ENCODE data around the gene ANKS3.
A peak's percentile ranks its signal among the peaks of the same experiment; 100 is the strongest.

Gene ANKS3

GRCh38 chr16:4694642-4695451, 39.2 kb downstream of the ANKS3 start:
- DNase-seq = no peak

DNA sequence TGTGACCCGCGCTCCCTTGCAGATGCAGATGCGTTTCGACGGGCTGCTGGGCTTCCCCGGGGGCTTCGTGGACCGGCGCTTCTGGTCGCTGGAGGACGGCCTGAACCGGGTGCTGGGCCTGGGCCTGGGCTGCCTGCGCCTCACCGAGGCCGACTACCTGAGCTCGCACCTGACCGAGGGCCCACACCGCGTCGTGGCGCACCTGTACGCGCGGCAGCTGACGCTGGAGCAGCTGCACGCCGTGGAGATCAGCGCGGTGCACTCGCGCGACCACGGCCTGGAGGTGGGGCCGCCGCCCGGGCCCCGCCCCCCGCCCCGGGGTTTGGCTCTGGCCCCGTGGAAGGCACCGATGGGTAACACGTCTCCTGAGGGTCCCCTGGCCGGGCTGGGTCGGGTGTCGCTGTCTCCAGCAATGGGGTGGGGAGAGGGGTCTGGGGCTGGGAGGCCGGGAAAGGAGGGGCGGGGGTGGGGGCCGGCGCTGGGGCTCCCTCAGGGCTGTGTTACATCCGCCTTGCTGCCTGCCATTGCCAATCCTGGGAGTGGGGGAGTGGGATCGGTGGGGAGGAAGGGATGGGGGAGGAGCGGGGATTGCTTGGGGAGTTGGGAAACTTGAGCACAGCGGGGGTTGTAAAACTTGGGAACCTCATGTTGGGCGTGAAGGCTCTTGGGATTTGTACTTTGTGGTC, 40.0 kb downstream of the ANKS3 start:
- DNase-seq = peak in 1 of 4 experiments; percentile 36

- peak; percentile 95 to 98 (median 98) for DNase-seq
These were observed 40.6 kb downstream of the ANKS3 start, which contains the start of gene NUDT16L1 for GRCh38 chr16:4693296-4693955. TSS of gene NUDT16L1 (plus strand) at chr16:4693562. CDS start at chr16:4693727, 165 bp downstream.

DNA sequence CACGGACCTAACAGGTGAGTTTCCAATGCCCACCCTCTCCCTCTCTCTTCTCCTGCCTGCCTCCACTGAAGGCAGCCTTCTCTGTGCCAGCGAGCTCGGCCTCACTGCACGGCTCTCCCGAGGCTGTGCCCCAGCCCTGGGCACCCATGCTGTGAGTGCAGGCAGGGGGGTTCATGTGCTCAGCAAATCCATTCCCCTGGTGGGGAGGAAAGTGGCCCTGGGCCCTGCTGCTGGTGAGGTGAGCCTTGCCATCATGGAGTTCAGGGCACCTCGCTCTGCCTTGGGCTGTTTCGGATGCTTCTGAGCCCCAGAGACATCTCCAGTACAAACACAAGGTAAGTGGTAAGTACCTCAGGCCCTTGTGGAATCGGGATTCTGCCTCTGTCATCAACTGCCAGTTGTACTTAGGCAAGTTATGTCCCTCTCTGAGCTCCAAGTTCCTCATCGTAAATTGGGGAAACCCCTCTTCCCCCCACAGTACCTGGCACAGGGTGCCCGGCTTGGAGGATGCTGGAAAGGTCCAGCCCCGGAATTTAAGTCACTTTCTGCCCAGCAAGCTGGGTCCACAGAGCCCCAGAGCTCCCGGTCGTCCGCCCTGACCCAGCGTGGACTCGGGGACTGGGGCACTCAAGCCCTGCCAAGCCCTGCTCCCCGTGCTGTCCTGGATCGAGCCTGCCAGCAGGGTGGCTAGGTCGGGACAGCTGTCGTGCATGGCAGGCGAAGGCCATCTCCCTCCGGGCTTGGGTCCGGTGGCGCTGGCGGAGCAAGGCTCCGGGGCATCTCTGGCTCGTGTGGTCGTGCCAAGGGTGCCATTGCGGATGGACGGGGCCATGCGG, 41.4 kb downstream of the ANKS3 start:
- no peak for DNase-seq

DNA sequence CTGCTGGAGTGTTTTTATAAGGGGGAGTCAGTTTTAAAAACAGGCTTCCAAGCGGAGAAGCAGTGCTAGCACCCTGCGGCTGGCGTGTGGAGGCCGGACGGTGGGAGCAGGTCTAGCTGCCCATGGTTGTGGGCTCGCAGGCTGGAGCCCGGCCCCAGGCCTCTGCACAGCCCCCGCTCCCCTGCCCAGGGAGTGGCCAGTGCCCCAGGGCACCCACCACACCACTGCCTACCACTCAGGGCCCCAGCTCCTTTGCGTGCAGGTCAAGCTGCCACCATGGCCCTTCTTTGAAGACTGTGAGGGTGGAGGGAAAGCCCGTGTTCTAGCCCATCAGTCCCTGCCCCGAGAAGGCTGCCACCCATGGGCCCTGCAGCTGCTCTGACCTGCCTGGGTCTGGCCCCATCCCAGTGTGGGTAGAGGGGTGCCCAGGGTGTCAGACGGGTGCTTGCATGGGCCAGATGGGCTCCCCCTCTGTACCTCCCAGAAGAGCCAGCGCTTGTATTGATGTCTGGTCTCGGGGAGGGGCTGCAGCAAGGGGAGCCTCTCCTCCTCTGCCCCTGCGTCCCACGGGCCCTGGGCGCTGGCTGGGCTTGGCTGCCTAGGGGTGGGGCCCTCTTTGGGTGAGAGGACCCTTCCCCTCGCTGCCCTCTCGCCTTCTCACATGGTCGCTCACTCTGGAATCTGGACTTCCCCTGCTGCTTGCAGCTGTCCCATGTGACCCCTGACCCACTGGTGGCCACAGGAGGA, 42.2 kb downstream of the ANKS3 start:
- no peak for DNase-seq

- no peak for DNase-seq
These were observed 43.0 kb downstream of the ANKS3 start for GRCh38 chr16:4690946-4691665.

- no peak for DNase-seq
These were observed 44.0 kb downstream of the ANKS3 start for GRCh38 chr16:4689864-4690704.

GRCh38 chr16:4689091-4689671, 44.9 kb downstream of the ANKS3 start:
- DNase-seq = no peak

- DNase-seq = no peak
These were observed 45.4 kb downstream of the ANKS3 start for GRCh38 chr16:4688674-4689045.

DNA sequence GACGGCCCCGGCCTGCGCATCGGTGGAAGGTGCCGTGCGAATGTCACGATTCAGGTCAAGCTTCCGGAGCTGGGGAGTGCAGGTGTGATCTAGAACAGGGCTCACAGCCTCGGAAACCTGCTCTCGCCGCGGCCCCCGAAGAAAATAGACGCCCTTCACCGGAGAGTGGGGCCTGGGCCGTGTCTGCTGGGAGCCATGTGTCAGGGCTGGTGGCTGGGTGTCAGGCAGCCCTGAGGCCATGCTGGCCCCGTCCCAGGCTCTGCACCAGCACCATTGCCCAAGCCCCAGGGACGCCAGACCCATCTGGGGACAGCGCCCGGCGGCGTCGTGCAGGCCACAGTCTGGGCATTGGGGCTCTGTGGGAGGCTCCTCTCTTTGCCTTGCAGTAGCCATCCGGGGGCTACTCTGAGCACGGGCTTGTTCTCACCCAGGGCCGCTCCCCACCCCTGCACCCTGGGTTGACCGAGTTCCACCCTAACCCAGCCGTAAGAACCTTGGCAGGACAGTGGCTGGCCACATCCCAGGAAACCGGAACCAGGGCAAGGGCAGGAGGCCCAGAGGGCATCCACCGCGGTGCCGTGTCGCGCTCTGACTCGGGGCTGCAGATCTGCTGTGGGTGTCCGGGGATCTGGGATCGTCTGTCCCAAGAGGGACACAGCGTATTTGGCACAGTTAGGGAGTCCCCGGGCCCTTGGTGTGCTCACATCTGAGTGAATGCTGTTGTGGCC, 46.0 kb downstream of the ANKS3 start:
- no peak for DNase-seq

DNA sequence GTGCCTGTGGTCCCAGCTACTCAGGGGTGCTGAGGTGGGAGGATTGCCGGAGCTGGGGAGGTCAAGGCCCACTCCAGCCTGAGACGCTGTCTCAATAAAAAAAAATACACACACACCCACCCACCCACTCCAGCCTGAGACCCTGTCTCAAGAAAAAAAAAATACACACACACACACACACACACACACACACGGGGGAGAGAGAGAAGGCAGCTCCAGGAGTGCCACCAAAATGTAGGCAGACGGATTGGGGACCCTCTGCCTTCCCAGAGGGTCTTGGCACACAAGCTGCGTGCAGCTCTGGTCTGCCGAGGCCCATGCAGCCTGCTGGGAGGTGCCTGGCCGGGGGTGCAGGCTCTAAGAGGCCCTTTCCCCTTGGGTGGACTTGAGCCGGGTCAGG, 46.7 kb downstream of the ANKS3 start:
- no peak for DNase-seq

DNA sequence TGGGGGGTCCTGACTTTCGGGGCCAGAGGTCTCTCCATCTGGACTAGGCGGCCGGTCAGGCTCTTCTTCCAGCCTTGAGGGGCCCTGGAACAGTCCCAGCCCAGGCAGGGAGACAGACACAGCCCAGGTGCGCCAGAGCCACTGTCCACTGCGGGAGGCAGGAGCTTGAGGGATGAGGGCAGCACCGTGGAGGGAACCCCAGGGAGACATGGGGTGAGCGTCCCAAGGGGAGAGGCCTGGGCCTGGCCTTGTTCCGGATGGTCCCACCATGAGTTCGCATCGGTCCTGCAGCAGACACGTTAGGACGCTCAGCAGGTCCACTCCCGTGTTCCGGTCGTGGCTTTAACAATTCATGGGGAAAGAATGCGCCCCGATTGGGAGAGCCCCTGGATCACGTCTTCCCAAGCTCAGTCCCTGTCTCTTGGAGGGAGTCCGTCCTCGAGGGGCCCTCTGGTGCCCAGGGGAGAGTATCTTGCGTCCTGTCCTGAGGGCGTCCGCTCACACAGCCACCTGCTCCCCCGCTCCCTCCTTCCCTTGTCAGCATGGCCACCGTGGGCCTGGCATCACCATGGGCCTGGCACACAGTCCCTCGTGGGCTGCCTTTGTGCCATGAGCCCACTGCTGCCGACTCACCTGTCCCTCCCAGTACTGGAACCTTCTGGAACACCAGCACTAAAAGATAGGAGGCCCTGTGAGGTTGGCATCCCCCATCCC, 47.4 kb downstream of the ANKS3 start:
- no peak for DNase-seq

DNA sequence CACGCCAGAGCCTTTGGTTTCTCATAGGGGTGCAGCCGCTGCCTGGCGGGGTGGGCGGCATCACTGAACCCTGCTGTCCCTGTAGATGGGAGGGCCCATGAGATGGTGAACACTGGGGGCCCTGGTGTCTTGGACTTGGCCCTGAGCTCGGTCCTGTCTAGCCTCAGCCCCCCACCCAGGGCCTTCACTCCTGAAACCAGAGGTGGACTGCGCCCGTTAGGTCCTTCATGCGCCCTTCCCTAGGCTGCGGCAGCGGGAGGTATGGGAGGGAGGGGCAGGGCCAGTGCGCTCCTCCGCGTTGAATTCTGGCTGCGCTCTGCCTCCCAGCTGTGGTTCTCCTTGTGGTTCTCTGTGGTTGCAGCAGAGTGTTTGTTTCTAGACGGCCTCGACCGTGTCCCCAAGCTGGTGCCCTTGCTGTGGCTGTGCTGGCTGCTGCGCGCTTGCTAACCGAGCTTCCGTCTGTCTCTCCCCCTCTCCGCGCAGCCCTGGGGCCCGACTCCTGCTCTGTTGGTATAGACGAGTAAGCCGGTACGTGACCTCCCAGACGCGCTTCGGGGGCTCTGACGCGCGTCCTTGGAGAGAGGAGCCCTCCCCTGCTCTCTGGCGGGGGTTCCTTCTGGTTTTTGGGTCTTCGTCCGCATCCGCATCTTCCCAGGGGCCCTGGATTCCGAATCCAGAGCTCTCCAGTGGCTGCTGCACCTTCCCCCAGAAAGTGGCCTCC, 48.1 kb downstream of the ANKS3 start:
- no peak for DNase-seq

DNA sequence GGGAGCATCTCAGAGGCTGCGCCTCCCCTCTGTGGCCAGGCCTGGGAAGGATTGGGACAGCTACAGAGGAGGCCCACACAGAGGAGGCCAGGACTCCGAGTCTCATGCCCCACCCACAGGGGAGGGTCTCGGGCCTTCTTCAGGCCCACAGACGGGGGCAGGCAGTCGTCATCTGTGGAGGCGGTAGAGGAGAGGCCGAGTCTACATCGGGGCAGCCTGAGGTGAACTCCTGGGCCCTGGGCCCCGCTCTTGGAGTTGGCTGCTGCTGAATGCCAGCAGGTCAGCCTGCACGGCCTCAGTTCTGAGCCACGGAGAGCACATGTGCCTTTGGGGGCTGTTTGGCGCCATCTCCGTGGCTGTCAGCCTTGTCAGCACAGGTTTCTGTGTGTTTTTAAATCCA, 48.8 kb downstream of the ANKS3 start:
- no peak for DNase-seq

GRCh38 chr16:4684763-4685162, 49.3 kb downstream of the ANKS3 start:
- no peak for DNase-seq

DNA sequence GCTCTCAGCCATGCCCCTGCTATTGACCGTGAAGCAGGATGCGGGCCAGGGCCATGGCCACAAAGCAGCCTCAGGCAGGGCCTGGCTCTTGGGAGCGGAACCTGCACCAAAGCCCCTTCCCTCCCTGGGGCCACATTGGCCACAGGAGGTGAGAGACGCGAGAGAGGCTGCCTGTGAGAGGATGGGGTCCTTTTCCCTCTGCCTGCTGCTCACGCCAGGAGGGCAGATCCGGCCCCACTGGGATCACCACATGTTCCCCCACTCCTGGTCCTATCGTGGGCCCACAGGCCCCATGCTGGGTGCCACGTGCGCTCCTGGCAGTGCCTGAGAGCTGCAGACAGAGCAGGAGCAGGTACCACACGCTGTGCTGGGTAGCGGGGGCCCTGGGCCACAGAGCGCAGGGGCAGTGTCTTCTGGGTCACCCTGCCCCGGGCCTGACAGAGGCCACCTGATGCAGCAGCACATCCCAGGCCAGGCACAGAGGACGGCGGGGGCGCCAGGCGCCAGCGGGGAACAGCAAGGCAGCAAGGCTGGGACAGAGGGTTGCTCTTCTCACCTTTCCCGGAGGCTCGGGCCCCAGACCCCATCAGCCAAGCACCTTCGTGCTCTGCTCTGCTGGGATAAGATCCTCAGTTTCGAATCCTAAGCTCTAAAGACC, 49.9 kb downstream of the ANKS3 start:
- no peak for DNase-seq

Data from activated CD4-positive, CD25-positive, alpha-beta regulatory T cell (primary cell).